AML-193 (cell line): Measurements from ENCODE around the gene CATSPERB.
"Not testable (repeated sequence)": the region's sequence is repeated elsewhere in the genome, so short reads cannot be mapped to it uniquely, and the experiment has no call there.

ENCODE experiments used
- DNase-seq, 2 experiments: peaks; one replicate each; lab custom pipeline; 2025; lab: John Stamatoyannopoulos, UW

CATSPERB gene

DNA sequence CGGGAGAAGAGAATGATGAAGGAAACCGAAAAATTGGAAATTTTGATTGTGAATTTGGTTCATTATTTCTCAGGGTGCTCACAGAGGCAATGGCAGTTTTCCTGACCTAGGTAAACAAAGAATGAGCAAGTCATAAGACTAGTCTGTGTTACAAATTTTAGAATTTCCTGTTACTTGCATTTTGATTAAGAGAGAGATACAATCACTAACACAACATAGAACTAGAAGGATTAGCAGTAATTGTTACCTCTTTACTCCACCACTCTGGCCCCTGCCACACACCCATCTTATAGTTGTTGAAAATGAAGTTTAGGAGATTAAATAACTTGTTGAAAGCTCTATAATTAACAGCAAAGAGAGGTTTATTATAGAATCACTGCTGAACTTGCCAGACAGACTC lies 62.0 kb downstream of the CATSPERB start:
- DNase-seq, result no peak

DNA sequence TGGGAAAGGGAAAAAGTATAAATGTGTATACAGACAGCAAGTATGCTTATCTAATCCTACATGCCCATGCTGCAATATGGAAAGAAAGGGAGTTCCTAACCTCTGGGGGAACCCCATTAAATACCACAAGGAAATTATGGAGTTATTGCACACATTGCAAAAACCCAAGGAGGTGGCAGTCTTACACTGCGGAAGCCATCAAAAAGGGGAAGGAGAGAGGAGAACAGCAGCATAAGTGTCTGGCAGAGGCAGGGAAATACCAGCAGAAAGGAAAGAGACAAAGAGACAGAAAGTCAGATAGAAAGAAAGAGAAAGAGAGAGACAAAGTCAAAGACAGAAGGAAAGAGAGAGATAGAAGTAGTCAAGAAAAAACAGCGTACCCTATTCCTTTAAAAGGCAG lies 64.8 kb downstream of the CATSPERB start:
- peak; percentile 1 to 2 for DNase-seq

DNA sequence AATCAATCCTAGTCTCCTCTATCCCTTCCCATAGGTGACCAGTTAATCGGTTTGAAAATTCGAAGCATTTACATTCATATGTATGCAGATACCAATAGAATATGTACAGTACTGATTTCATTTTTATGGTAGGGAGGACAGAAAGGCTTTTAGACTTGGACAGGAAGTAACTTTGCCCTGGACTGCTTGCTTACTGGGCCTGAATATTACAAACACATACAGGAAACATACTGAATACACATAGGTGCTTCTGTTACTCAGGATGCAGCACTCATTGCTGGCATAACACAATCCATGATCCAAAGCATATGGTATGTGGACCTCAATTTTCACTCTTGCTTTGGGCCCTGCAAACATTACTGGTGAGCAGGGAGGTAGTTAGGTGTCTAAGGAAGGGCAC lies 71.1 kb downstream of the CATSPERB start:
- no peak for DNase-seq

GRCh38 chr14:91654836-91655235 lies 77.0 kb downstream of the CATSPERB start:
- no peak for DNase-seq

- no peak for DNase-seq
These were observed 78.4 kb downstream of the CATSPERB start for GRCh38 chr14:91653451-91653850.

- DNase-seq, result peak; percentile 8 to 18
These were observed 82.0 kb downstream of the CATSPERB start for GRCh38 chr14:91649930-91650329.

- no peak for DNase-seq
These were observed 84.0 kb downstream of the CATSPERB start for GRCh38 chr14:91647856-91648255.

GRCh38 chr14:91636604-91637003 lies 95.3 kb downstream of the CATSPERB start:
- DNase-seq, result no peak

GRCh38 chr14:91624757-91625156 lies 107.1 kb downstream of the CATSPERB start:
- DNase-seq, result no peak

- DNase-seq, result no peak
These were observed 117.7 kb downstream of the CATSPERB start for GRCh38 chr14:91614187-91614586.

DNA sequence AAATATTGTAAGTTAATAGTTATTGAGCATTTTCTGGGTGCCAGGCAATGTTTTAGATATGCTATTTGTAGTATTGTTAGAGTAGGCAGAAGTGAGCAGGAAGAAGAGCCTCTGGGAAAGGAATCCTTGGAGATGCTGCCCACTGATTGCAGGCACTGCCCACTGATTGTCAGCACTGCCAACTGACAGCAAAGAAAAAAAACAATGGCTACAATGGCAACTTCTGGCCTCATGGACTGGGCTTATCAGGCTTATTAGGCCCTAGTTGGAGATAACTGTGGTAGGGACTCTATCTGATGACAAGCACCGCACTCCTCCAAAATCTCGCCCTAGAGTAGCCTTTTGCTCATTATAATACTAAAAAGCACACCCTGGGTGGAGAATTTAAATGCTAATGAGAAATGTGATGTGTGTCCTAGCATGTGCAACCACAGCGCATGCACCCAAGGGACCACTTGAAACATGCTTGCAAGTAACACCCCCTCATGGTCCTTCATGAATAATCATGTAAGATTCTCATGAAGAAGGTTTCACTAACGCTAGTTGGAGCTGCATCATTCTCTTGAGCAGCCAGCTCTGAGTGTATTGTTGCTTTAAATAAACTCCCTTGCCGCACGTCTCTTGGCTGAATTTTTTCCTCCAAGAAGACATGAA lies 118.3 kb downstream of the CATSPERB start:
- DNase-seq, result no peak

DNA sequence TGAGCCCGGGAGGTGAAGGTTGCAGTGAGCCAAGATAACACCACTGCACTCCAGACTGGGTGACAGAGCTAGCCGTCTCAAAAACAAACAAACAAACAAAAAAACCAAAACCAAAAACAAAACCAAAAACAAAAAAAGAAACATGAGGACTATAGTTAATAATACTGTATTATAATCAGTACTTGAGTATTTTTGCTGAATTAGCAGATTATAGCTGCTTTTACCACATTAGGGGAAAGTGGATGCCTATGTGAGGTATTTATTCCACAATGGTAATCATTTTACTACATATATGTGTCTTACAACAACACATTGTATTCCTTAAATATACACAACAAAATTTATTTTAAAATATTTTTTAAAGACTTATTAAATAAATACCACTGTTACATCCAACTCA lies 120.4 kb downstream of the CATSPERB start:
- no peak for DNase-seq

DNA sequence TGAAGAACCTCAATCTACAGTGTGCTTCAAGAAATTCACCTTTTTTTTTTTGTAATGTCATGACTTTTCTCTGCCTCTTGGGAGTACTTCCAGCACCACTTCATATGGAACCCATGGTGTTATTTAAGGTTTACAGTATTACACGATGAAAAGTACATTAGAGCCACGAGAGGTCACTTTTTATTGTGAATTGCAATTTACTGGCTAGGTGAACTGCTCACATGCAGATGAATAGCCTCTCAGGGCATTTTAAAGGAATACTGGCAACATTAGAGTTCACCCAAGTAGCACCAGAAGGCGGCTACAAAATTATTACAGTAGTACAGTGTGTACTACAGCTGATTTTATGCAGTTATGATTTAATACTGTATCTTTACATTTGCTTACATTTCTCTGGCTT lies 122.7 kb downstream of the CATSPERB start:
- DNase-seq, result no peak

DNA sequence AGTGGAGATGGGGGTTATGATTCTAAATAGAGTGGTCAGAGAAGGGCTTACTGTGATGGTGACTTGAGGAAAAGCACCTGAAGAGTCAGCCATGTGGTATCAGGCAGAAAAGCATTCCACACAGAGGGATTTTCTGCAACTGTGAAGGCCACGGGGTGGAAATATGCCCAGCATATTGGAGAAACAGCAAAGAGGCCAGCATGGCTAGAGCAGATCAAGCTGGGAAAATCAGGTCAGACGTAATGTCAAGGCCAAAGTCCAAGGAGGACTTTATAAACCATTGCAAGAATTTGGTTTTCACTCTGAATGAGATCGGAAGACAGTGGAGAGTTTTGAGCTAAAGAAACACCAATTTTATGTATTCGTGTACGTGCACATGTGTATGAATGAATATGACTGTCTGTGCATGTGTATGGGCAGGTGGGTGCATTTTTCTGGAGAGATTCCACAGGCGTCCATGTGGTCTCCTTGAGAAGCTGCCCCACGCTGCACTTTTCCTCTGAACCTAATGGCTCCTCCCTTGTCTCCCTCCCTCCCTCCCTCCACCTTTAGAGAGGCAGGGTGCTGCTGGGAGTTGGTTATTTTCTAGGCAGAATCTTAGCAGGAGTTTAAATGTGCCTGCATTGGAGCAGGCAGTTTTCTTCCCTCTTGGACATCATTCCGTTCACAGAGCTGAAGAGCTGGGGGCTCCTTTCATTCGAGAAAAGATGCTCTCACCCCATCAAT lies 124.4 kb downstream of the CATSPERB start:
- no peak for DNase-seq

- peak; percentile 24 to 43 for DNase-seq
These were observed 125.0 kb downstream of the CATSPERB start for GRCh38 chr14:91606851-91607250.

DNA sequence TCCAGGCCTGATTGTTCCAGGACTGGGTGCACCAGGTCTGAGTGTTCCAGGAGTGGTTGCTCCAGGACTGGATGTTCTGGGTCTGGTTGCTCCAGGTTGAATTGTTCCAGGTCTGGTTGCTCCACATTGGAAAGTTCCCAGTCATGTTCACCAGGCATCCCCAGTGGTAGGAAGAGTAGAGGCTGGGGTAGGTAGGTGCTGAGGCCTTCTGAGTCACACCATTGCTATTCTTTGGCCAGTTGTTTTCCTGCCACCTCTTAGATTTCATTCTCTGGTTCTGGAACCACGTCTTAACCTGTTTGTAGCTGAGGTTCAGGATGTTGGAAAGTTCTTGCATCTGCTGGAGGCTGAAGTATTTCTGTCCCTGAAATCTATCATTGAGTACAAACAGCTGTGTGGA lies 127.3 kb downstream of the CATSPERB start:
- DNase-seq, result not testable (repeated sequence)

DNA sequence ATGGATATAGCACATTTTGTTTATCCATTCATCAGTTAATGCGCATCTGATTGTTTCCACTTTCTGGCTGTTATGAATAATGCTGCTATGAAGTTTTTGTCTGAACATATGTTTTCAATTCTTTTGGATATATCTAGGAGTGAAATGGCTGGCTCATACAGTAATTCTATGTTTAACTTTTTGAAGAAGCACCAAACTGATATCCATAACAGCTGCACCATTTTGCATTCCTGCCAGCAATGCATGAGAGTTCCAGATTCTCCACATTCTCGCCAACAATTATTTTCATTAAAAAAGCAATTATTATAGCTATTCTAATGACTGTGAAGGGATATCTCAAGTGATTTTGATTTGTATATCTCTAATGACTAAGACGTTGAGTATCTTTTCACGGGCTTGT lies 131.9 kb downstream of the CATSPERB start:
- no peak for DNase-seq

GRCh38 chr14:91595736-91596135 lies 136.2 kb downstream of the CATSPERB start:
- no peak for DNase-seq

- not testable (repeated sequence) for DNase-seq
These were observed 137.9 kb downstream of the CATSPERB start for GRCh38 chr14:91593957-91594356.

DNA sequence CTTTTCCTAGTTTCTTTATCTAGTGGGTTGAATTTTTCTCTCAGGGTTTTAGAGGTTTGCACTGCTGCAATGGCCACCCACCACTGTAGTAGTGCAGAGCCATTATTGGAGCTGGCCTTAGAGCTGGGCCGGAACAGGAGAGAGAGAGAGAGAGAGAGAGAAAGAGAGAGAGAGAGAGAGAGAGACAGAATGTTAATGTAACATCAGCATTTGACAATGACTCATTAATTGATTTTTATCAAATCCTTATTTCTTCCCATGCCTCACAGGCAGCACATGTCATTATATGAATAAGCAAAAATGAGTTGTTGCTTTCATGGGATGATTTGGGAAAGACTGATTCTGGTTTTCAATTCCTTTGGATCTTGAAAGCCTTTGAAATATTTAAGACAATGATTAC lies 145.5 kb downstream of the CATSPERB start:
- no peak for DNase-seq

DNA sequence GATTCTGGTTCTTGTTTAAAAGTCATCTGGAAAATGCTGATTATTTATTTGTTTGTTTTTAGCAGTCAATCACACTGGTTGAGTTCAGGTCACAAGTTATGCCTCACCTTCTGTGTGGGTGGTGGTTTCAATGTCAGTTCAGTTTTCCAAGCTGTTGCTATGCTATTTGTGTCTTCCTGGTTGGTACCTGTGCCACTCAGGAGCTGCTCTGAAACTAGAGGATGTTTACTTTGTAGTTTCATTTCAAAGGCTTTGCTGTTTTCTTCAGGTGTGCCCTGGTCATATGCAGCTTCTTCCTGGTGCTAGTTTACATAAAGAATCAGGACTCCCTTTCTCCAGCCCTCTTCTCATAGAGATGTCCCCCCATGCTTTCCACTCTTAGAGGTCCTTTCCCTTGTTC lies 146.0 kb downstream of the CATSPERB start:
- DNase-seq, result no peak

- no peak for DNase-seq
These were observed 149.1 kb downstream of the CATSPERB start for GRCh38 chr14:91582761-91583160.

DNA sequence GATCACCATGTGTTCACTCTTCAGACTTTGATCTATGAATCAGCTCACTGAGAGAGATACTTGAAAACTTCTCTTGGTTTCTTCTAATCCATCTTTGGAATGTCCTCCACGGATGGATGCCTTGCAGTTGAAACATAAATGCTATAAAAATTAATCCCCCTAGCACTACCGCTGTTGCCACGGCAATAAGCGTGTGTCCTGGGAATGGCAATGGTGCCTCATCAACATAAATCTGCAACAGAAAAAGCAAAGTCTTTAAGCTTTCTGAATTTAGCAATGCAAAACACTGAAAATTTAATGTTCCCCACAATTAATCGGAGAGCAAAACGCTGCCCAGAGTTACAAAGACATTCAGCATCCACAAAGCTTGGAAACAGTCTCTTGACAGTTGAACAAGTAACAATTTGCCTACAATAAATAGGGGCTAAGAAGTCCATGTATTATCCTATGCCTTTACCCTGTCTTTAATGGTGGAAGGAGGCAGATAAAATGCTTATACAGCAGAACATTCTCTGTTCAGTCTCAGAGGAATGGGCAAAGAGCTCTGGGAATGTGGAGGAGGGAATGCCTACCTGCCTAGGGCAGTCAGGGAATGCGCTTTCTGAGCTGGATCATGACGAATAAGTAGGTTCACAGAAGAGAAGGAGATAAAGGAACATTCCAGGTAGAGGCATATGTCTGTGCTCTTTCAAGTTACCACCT lies 150.9 kb downstream of the CATSPERB start:
- no peak for DNase-seq
